Upper lobe of right lung (tissue), 1 donor: ENCODE results near the gene DPH2. TPM values are rescaled to one million over a fixed set of nuclear protein-coding genes. Genes with fewer than 3 reads are reported as not detected.

Experiments
- ATAC-seq: fragments of 200-7000 bp; cut with Tn5 transposase; one replicate; pipeline ENCODE4 v1.9.1; 2020; ENCODE audit warnings: mild to moderate bottlenecking, moderate library complexity
- DNase-seq: peaks from one replicate; pipeline ENCODE4 v3.0.0-alpha.2; 2020
- H3K27ac ChIP-seq: fragments of 200-600 bp; one replicate; pipeline ENCODE4 v1.8.0; 2022
- H3K27me3 ChIP-seq: fragments of 200-600 bp; one replicate; pipeline ENCODE4 v1.8.0; 2022; ENCODE audit warnings: mild to moderate bottlenecking
- H3K36me3 ChIP-seq: fragments of 200-600 bp; one replicate; pipeline ENCODE4 v1.8.0; 2022
- H3K4me1 ChIP-seq: fragments of 200-600 bp; one replicate; pipeline ENCODE4 v1.8.0; 2022
- H3K4me3 ChIP-seq: fragments of 200-600 bp; one replicate; pipeline ENCODE4 v1.8.0; 2022; ENCODE audit warnings: mild to moderate bottlenecking
- H3K9me3 ChIP-seq: fragments of 200-600 bp; one replicate; pipeline ENCODE4 v1.8.0; 2022
- intact Hi-C: fragments of 100-400 bp; cut with DNase I; formaldehyde crosslinking; loops from one replicate; pipeline ENCODE4 v1.11.0; 2022
- total RNA-seq: library from RNA; stranded (reverse); fragmentation: NEBNext Ultra II Directional; extraction: Animal tissue kit (Norgen Biotek cat#: 25700); gene quantifications from one replicate; pipeline ENCODE4 v1.2.1, GENCODE V29; 2021
- TF ChIP-seq, protein P1 (sequence below): fragments of 200-600 bp; IDR thresholded peaks from one replicate; pipeline ENCODE4 v1.8.0; 2022; ENCODE audit warnings: antibody characterized with exemption
- donor health status: DM: no; HTN: yes; CAD: no; lungs with severe emphysema.

DPH2 gene
- total RNA-seq, 1 donor from 2014 or later, result 18.8 TPM

DNA sequence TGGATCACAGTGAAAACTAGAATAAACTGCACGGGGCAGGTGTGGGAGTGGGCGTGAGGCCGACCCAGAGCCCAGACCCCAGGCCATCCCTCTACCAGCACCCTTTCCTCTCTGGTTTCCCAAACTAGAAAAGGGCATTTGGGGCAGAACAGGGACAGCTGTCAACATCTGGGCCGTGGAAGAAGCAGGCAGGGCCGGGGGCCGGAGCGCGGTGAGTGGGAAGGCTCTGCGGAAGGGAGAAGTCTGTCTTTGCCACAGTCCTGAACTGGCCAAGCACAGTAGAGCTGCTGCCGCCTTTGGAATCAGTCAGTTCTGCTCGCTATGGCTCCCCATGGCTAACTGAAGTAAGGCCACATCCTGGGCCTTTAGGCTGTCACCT lies 28.2 kb downstream of the DPH2 start:
- Histone ChIP-seq H3K36me3 (peaks cover 14% of the 10 kb centered on the region), H3K27ac (no peak overlapping the region), H3K9me3 (no peaks in the 10 kb centered on the region), H3K27me3 (no peaks in the 10 kb centered on the region), H3K4me1 (no peaks in the 10 kb centered on the region), H3K4me3 (no peak overlapping the region)
- DNase-seq, result no peak
- TF ChIP-seq, protein P1, sequence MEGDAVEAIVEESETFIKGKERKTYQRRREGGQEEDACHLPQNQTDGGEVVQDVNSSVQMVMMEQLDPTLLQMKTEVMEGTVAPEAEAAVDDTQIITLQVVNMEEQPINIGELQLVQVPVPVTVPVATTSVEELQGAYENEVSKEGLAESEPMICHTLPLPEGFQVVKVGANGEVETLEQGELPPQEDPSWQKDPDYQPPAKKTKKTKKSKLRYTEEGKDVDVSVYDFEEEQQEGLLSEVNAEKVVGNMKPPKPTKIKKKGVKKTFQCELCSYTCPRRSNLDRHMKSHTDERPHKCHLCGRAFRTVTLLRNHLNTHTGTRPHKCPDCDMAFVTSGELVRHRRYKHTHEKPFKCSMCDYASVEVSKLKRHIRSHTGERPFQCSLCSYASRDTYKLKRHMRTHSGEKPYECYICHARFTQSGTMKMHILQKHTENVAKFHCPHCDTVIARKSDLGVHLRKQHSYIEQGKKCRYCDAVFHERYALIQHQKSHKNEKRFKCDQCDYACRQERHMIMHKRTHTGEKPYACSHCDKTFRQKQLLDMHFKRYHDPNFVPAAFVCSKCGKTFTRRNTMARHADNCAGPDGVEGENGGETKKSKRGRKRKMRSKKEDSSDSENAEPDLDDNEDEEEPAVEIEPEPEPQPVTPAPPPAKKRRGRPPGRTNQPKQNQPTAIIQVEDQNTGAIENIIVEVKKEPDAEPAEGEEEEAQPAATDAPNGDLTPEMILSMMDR, result no peak
- intact Hi-C loops, result no loop called here
- ATAC-seq, result no peak

DNA sequence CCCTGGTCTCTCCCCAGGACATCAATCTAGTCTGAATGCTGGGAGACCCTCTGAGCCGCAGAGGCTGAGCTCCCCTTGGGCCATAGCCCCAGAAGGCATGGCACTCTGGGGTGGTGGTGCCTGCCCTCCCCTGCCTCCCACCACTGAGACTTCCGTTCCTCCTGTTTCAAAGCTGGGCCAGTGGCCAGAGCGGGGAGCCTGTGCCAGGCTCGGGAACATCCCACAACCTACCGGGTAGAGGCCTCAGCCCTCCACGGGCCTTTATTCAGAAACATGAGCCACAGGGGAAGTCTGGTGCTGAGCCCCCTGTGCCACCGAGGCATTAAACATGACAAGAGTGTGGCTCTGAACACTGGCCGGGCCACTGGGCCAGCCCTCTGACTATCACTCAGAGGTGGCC lies 29.6 kb downstream of the DPH2 start:
- no peaks in the 10 kb centered on the region for H3K9me3 ChIP-seq
- TF ChIP-seq, protein P1, result no peak
- no peaks in the 10 kb centered on the region for H3K27me3 ChIP-seq
- intact Hi-C loops, result no loop called here
- no peak for DNase-seq
- H3K4me3 ChIP-seq, result no peak overlapping the region
- H3K27ac ChIP-seq, result no peak overlapping the region
- ATAC-seq, result no peak
- no peaks in the 10 kb centered on the region for H3K4me1 ChIP-seq
- H3K36me3 ChIP-seq, result peaks cover 14% of the 10 kb centered on the region

DNA sequence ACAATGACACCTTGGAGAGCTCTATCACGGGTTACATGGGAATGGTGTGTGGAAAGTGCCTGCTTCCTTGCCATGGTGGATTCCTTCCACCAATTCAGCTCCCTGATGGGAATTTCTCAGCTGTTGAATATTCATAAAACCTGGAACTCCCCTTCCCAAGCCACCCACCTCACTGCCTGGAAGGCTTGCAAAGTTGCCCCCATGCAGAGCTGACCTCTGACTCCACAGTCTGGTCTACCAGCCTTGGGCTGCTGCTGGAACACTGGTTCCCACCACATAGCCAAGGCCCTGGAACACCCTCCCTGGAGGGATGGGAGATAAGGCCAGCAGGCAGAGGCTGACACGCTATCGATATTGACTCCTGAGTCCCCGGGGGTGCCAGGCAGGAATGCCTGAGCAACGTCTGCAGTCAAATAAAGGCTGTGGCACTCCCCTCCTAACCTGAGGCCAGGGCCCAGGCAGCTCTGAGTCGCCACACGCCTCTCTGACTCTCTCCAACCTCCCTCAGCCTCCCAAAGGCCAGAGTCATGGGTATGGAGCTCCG lies 30.4 kb downstream of the DPH2 start:
- Histone ChIP-seq H3K27me3 (no peaks in the 10 kb centered on the region), H3K4me3 (no peak overlapping the region), H3K36me3 (peaks cover 14% of the 10 kb centered on the region), H3K9me3 (no peaks in the 10 kb centered on the region), H3K27ac (no peak overlapping the region), H3K4me1 (no peaks in the 10 kb centered on the region)
- DNase-seq (no peak), ATAC-seq (no peak)
- intact Hi-C loops, result loop anchor here (5.0 kb wide), 1 partner anchor 37 kb away; no protein-coding TSS in a partner anchor
- TF ChIP-seq, protein P1, result no peak

DNA sequence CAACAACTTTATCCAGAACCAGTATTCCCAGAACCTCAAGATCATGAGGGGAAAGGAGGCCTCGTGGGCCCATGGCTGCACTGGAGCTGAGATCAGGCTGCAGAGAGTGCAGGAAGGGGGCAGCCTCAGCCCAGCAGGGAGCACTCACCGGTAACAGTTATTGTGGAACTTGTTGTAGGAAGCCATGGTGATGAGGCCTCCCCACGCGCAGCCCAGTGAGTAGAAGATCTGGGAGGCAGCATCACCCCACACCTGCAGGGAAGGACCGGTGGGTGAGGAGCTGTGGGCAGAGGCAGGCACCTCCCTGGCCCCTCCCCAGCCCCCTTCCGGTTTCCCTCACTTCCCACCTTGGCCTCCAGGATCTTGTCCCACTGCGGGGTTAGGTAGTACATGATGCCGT lies 32.4 kb downstream of the DPH2 start:
- no peak overlapping the region for H3K27ac ChIP-seq
- ATAC-seq, result no peak
- H3K4me3 ChIP-seq, result no peak overlapping the region
- no peak for DNase-seq
- H3K4me1 ChIP-seq, result no peaks in the 10 kb centered on the region
- H3K27me3 ChIP-seq, result no peaks in the 10 kb centered on the region
- H3K36me3 ChIP-seq, result peaks cover 14% of the 10 kb centered on the region
- intact Hi-C loops, result loop anchor here (5.0 kb wide), 1 partner anchor 35 kb away; no protein-coding TSS in a partner anchor
- TF ChIP-seq, protein P1, result no peak
- H3K9me3 ChIP-seq, result no peaks in the 10 kb centered on the region

DNA sequence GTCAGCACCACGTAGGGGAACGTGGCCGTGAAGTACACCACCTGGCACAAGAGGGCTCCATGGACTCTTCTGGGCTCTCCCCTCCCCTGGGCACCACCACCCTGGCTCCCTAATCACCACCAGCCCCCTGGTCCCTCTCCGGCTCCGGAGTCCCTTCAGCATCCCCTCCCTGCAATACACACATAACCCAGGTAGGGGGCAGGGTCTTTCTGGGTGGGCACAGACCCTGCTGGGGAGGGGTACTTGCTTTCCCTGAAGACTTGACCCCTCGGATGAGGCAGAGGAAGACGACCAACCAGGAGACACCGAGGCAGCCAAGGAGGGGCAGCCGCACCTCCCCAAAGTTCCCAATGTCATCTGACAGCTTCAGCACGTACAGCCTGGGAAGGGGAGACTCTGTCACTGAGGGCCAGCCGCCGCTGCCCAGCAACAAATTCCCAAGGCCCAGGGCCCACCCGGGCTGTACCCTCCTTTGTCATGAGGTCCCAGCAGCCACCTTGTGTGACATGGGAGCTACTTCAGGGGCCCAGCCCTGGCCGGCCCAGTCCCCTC lies 32.9 kb downstream of the DPH2 start:
- Histone ChIP-seq H3K27me3 (no peaks in the 10 kb centered on the region), H3K4me3 (no peak overlapping the region), H3K27ac (no peak overlapping the region), H3K9me3 (no peaks in the 10 kb centered on the region), H3K4me1 (no peaks in the 10 kb centered on the region), H3K36me3 (peaks cover 14% of the 10 kb centered on the region)
- TF ChIP-seq, protein P1, result no peak
- no peak for DNase-seq
- intact Hi-C loops, result loop anchor here (5.0 kb wide), 1 partner anchor 35 kb away; no protein-coding TSS in a partner anchor
- no peak for ATAC-seq
